ENCODE measurements around the gene DENND1A. TPM values are rescaled to one million over a fixed set of nuclear protein-coding genes. Genes with fewer than 3 reads are reported as not detected.

DENND1A gene
- total RNA-seq, 2 experiments from 2014 or later, result 21.9 to 23.3 TPM

DNA sequence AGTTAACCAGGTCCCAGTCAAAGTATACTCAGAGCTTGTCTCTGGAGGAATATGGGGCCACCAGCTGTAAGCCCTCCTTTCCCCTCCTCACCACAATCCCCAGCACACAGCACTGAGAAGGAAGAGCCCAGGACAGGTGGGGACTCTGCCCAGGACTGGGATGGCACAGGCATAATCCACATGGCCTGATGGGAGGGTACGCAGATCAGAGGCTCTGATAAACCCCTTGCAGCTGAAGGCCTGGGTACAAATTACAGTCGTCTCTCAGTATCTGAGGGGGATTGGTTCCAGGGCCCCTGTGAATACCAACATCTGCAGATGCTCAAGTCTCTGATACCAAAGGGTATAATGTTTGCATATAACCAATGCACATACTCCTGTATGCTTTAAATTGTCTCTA is 328.1 kb downstream of the DENND1A start:
- Mint-ChIP-seq H3K36me3 (ENCODE audit: low read depth) (peaks cover 2% of the 10 kb centered on the region), H3K27me3 (no peaks in the 10 kb centered on the region), H3K4me1 (ENCODE audit: low read depth) (no peaks in the 10 kb centered on the region), H3K9me3 (no peaks in the 10 kb centered on the region), H3K4me3 (no peak overlapping the region), H3K27ac (no peak overlapping the region)
- ChIA-PET POLR2A (no interaction called here), CTCF (no interaction called here)
- TF ChIP-seq, protein P1, sequence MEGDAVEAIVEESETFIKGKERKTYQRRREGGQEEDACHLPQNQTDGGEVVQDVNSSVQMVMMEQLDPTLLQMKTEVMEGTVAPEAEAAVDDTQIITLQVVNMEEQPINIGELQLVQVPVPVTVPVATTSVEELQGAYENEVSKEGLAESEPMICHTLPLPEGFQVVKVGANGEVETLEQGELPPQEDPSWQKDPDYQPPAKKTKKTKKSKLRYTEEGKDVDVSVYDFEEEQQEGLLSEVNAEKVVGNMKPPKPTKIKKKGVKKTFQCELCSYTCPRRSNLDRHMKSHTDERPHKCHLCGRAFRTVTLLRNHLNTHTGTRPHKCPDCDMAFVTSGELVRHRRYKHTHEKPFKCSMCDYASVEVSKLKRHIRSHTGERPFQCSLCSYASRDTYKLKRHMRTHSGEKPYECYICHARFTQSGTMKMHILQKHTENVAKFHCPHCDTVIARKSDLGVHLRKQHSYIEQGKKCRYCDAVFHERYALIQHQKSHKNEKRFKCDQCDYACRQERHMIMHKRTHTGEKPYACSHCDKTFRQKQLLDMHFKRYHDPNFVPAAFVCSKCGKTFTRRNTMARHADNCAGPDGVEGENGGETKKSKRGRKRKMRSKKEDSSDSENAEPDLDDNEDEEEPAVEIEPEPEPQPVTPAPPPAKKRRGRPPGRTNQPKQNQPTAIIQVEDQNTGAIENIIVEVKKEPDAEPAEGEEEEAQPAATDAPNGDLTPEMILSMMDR (IDR thresholded peaks at IDR 0.05), result no peak
- DNase-seq, result no peak
- intact Hi-C loops (cut with micrococcal nuclease), result no loop called here
- ATAC-seq, result no peak

GRCh38 chr9:123599781-123600180 is 330.1 kb downstream of the DENND1A start:
- intact Hi-C loops (cut with micrococcal nuclease), result no loop called here
- Mint-ChIP-seq H3K36me3 (ENCODE audit: low read depth) (peaks cover 2% of the 10 kb centered on the region), H3K27me3 (no peaks in the 10 kb centered on the region), H3K4me1 (ENCODE audit: low read depth) (no peaks in the 10 kb centered on the region), H3K27ac (no peak overlapping the region), H3K4me3 (no peak overlapping the region), H3K9me3 (no peaks in the 10 kb centered on the region)
- TF ChIP-seq, protein P1 (IDR thresholded peaks at IDR 0.05), result no peak
- no peak for ATAC-seq
- CTCF ChIA-PET, result interaction anchor here (0.7 kb wide), 1 partner anchor 527 kb away, joined by 3 read pairs; no protein-coding TSS in a partner anchor
- DNase-seq, result no peak
- POLR2A ChIA-PET, result no interaction called here

DNA sequence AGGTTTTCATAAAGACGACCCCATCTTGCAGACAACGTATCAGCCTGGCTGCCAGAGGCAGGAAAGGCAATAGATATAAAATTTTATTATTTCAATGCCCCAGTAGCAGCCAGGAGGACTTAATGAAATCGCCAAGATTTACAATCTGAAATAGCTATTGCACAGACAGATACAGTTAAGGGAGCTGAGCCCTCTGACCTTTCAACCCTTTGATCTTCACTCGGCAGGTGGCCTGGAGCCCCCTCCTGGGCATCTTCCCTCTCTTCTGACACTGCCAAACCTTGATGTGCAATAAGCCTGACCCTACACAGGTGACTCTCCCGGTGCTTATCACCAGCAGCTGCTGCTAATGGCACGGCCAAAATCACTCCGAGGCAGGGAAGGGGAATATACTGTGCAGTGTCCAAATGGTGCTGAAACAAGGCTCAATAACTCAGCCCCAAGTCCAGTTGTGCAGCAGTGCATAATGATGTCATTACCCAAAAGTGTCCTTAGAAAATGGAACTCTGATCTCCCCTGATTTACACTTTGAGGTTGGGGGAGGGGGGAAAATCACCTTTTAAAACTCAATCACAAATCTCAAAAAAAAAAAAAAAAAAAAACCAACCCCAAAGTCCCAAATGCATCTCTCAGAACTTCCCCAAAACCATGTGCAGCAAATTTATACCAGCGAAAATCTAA is 331.9 kb downstream of the DENND1A start:
- H3K27me3 Mint-ChIP-seq, result no peaks in the 10 kb centered on the region
- intact Hi-C loops (cut with micrococcal nuclease), result no loop called here
- ChIA-PET POLR2A (no interaction called here), CTCF (no interaction called here)
- no peak overlapping the region for H3K27ac Mint-ChIP-seq
- ATAC-seq (no peak), DNase-seq (no peak)
- no peaks in the 10 kb centered on the region for H3K4me1 Mint-ChIP-seq (ENCODE audit: low read depth)
- no peaks in the 10 kb centered on the region for H3K9me3 Mint-ChIP-seq
- TF ChIP-seq, protein P1 (IDR thresholded peaks at IDR 0.05), result no peak
- no peak overlapping the region for H3K4me3 Mint-ChIP-seq
- H3K36me3 Mint-ChIP-seq (ENCODE audit: low read depth), result peaks cover 2% of the 10 kb centered on the region

DNA sequence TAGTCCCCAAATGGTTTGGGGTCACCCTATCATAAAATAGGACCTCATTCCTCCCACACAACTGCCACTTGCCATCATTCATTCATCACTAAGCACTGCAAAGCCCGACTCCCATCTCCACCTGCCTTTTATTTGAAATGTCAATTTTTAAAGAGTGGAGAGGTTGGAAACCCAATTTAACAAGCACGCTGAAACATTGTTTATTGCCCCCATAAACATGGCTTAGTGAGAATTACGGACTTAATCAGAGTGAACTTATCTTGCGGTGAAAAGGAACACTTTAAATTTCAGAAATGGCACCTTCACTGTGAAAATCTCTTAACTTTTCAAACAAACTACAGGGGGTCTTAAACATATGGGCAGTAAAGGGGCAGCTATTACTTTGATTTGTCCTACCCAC is 332.9 kb downstream of the DENND1A start:
- H3K4me3 Mint-ChIP-seq, result no peak overlapping the region
- intact Hi-C loops (cut with micrococcal nuclease), result no loop called here
- ATAC-seq (no peak), DNase-seq (no peak)
- TF ChIP-seq, protein P1 (IDR thresholded peaks at IDR 0.05), result no peak
- no peaks in the 10 kb centered on the region for H3K9me3 Mint-ChIP-seq
- H3K36me3 Mint-ChIP-seq (ENCODE audit: low read depth), result peaks cover 2% of the 10 kb centered on the region
- CTCF ChIA-PET, result interaction anchor here (1.0 kb wide), 1 partner anchor 89 kb away, joined by 3 read pairs; no protein-coding TSS in a partner anchor
- POLR2A ChIA-PET, result no interaction called here
- no peaks in the 10 kb centered on the region for H3K27me3 Mint-ChIP-seq
- no peaks in the 10 kb centered on the region for H3K4me1 Mint-ChIP-seq (ENCODE audit: low read depth)
- H3K27ac Mint-ChIP-seq, result no peak overlapping the region

- H3K27me3 Mint-ChIP-seq, result no peaks in the 10 kb centered on the region
- H3K27ac Mint-ChIP-seq, result no peak overlapping the region
- no peak for ATAC-seq
- POLR2A ChIA-PET, result no interaction called here
- no peaks in the 10 kb centered on the region for H3K4me1 Mint-ChIP-seq (ENCODE audit: low read depth)
- peaks cover 12% of the 10 kb centered on the region for H3K9me3 Mint-ChIP-seq
- H3K4me3 Mint-ChIP-seq, result no peak overlapping the region
- peaks cover 20% of the 10 kb centered on the region for H3K36me3 Mint-ChIP-seq (ENCODE audit: low read depth)
- CTCF ChIA-PET, result no interaction called here
- TF ChIP-seq, protein P1 (IDR thresholded peaks at IDR 0.05), result no peak
- intact Hi-C loops (cut with micrococcal nuclease), result no loop called here
- DNase-seq, result no peak
Observed at GRCh38 chr9:123591283-123591682, 338.6 kb downstream of the DENND1A start.

All from activated CD8-positive, alpha-beta T cell treated with anti-CD3 and anti-CD28 coated beads for 36 hours (primary cell).